DMS153 (cell line): ENCODE data around the gene POLN.
"Not testable (repeated sequence)": the region's sequence is repeated elsewhere in the genome, so short reads cannot be mapped to it uniquely, and the experiment has no call there.

Experiments
- DNase-seq: peaks from one replicate; lab custom pipeline; 2025; lab: John Stamatoyannopoulos, UW

The POLN gene

GRCh38 chr4:2251073-2251794, 9.3 kb upstream of the POLN start:
- DNase-seq: no peak

- no peak for DNase-seq
Measured at GRCh38 chr4:2250357-2251072, 8.6 kb upstream of the POLN start.

GRCh38 chr4:2249526-2250356, 7.8 kb upstream of the POLN start:
- DNase-seq: no peak

- no peak for DNase-seq
Measured at GRCh38 chr4:2248821-2249261, 6.9 kb upstream of the POLN start.

GRCh38 chr4:2248044-2248780, 6.3 kb upstream of the POLN start:
- DNase-seq: no peak

- no peak for DNase-seq
Measured at GRCh38 chr4:2247128-2248043, 5.5 kb upstream of the POLN start.

- no peak for DNase-seq
Measured at GRCh38 chr4:2246384-2247127, 4.6 kb upstream of the POLN start.

- no peak for DNase-seq
Measured at GRCh38 chr4:2245787-2246275, 3.9 kb upstream of the POLN start.

- DNase-seq: no peak
Measured at GRCh38 chr4:2245057-2245786, 3.3 kb upstream of the POLN start.

- DNase-seq: no peak
Measured at GRCh38 chr4:2243681-2244380, 1.9 kb upstream of the POLN start.

GRCh38 chr4:2241003-2241402, 918 bp downstream of the POLN start:
- DNase-seq: no peak

GRCh38 chr4:2236944-2237666, 4.8 kb downstream of the POLN start:
- no peak for DNase-seq

- DNase-seq: no peak
Measured at GRCh38 chr4:2231082-2231481, 10.8 kb downstream of the POLN start.

- DNase-seq: no peak
Measured at GRCh38 chr4:2226261-2226660, 15.7 kb downstream of the POLN start.

GRCh38 chr4:2222838-2223237, 19.1 kb downstream of the POLN start:
- no peak for DNase-seq

- not testable (repeated sequence) for DNase-seq
Measured at GRCh38 chr4:2221378-2221777, 20.5 kb downstream of the POLN start.

- peak; percentile 13 for DNase-seq
Measured at GRCh38 chr4:2220016-2220630, 21.8 kb downstream of the POLN start.
